ENCODE data around the gene COQ10A.

COQ10A gene

DNA sequence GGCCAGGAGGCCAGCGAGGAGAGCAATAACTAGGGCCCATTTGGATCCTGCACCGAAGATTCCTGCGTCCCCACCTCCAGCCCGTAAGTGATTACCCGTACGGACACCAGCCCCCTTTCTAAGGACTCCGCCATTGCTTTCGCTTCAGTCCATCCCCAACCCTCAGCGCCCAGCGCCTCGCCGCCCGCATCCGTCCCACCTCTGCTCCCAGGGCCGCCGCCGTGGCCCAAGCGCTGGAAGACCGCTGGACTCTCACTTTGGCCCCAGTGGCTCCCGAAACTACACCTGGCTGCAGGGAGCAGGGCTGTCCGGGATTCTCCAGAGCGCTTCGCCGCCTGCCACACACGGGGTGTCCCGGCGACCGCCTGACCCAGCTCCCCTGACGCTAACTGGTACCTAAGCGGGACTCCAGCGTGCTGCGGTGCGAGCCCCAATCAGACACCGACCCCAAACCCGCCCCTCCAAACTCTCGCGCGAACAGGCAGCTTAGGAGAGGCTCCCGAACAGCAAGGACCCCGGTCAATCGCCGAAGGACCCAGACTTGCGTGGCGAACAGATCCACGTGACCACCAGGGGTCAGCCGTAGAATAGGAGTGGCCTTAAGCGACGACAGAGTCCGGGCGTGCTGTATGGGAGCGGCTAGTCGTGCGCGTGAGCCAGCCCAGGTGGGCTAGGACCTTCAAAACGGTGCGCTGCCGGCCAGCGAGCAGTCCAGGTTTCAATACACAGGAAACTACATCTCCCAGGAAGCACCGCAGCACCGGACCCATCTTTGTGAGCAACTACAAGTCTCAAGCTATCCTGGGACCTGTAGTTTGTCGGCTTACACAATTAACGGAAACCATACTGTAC lies 49.1 kb downstream of the COQ10A start, which contains the start of gene CNPY2:
TSS of gene CNPY2 (minus strand) at position 367 of the 852 bp plus-strand sequence. CDS start 771 bp downstream, outside the sequence.
- peak; percentile 86 to 91 for DNase-seq (ENCODE audit: low read depth in 2 of 2)

GRCh38 chr12:56317675-56318074 lies 50.9 kb downstream of the COQ10A start:
- DNase-seq (ENCODE audit: low read depth in 2 of 2) = no peak

Data from stimulated activated CD8-positive, alpha-beta memory T cell treated with anti-CD3 and anti-CD28 coated beads, Interleukin-15, amount 100 ng/mL, for 4 hours (primary cell).